CD4-positive, alpha-beta T cell treated with Interleukin-2 at 100 ng/mL for 4 hours (primary cell): ENCODE results near the gene ZCCHC13.
"Not testable (repeated sequence)": the region's sequence is repeated elsewhere in the genome, so short reads cannot be mapped to it uniquely, and the experiment has no call there.

ENCODE experiments used
- DNase-seq: peaks from one replicate; pipeline ENCODE4 v3.0.0-alpha.2; 2020; ENCODE audit warnings: low spot score

The ZCCHC13 gene

GRCh38 chrX:74321191-74321590, 17.2 kb downstream of the ZCCHC13 start:
- DNase-seq = no peak

GRCh38 chrX:74324131-74324530, 20.2 kb downstream of the ZCCHC13 start:
- DNase-seq = no peak

GRCh38 chrX:74325130-74326059, 21.4 kb downstream of the ZCCHC13 start:
- DNase-seq = no peak

GRCh38 chrX:74338852-74339251, 34.9 kb downstream of the ZCCHC13 start:
- DNase-seq = no peak

GRCh38 chrX:74340051-74340450, 36.1 kb downstream of the ZCCHC13 start:
- DNase-seq = no peak

- DNase-seq = not testable (repeated sequence)
Observed at GRCh38 chrX:74342211-74342610, 38.2 kb downstream of the ZCCHC13 start.

GRCh38 chrX:74343343-74344279, 39.6 kb downstream of the ZCCHC13 start:
- peak; percentile 53 for DNase-seq

GRCh38 chrX:74344280-74344622, 40.3 kb downstream of the ZCCHC13 start:
- DNase-seq = no peak

GRCh38 chrX:74346088-74346487, 42.1 kb downstream of the ZCCHC13 start:
- no peak for DNase-seq

- no peak for DNase-seq
Observed at GRCh38 chrX:74349387-74349786, 45.4 kb downstream of the ZCCHC13 start.

- no peak for DNase-seq
Observed at GRCh38 chrX:74351760-74352159, 47.8 kb downstream of the ZCCHC13 start.

- no peak for DNase-seq
Observed at GRCh38 chrX:74353984-74354383, 50.0 kb downstream of the ZCCHC13 start.
